DND-41 (cell line): ENCODE results near the gene WDPCP.

Experiments
- CTCF ChIP-seq: IDR thresholded peaks from 2 replicates; pipeline ENCODE4 v1.5.1; 2012; ENCODE audit warnings: borderline replicate concordance, low read length, moderate library complexity, mild to moderate bottlenecking; ENCODE audit not compliant: poor library complexity, severe bottlenecking; ENCODE audit errors: extremely low read depth
- EZH2 ChIP-seq: IDR thresholded peaks from 3 replicates; pipeline ENCODE4 v1.6.1; 2012; ENCODE audit warnings: borderline replicate concordance, low read depth, mild to moderate bottlenecking, moderate library complexity, low read length, inconsistent platforms; ENCODE audit not compliant: severe bottlenecking

GRCh38 chr2:63594660-63595059, 6.4 kb upstream of the WDPCP start:
- TF ChIP-seq CTCF (peak; percentile 13), EZH2 (no peak)
